H9 (cell line): ENCODE data around the gene CEP128. TPM values are rescaled to one million over a fixed set of nuclear protein-coding genes. Genes with fewer than 3 reads are reported as not detected.

Experiments used
- DNase-seq: peaks from one replicate; pipeline ENCODE4 v3.0.0-alpha.2; 2017
- H2AFZ ChIP-seq: one replicate; pipeline ENCODE4 v1.6.1; 2013; ENCODE audit warnings: mild to moderate bottlenecking, low read length, control low read depth, moderate library complexity
- H2AK5ac ChIP-seq: 2 replicates; pipeline ENCODE4 v1.6.1; 2013; ENCODE audit warnings: low read length, control low read depth, mixed read lengths; ENCODE audit not compliant: insufficient read length
- H2BK120ac ChIP-seq: one replicate; pipeline ENCODE4 v1.6.1; 2013; ENCODE audit warnings: low read depth, mild to moderate bottlenecking, low read length, control low read depth, inconsistent platforms; ENCODE audit not compliant: poor library complexity, severe bottlenecking
- H2BK12ac ChIP-seq: 2 replicates; pipeline ENCODE4 v1.6.1; 2013; ENCODE audit warnings: low read length, control low read depth, mixed read lengths, low read depth; ENCODE audit not compliant: insufficient read length
- H2BK15ac ChIP-seq: 2 replicates; pipeline ENCODE4 v1.6.1; 2013; ENCODE audit warnings: low read depth, low read length, control low read depth
- H2BK20ac ChIP-seq: one replicate; pipeline ENCODE4 v1.6.1; 2013; ENCODE audit warnings: low read depth, mild to moderate bottlenecking, low read length, control low read depth, inconsistent platforms; ENCODE audit not compliant: poor library complexity, severe bottlenecking
- H2BK5ac ChIP-seq: 2 replicates; pipeline ENCODE4 v1.6.1; 2013; ENCODE audit warnings: low read length, control low read depth, mixed read lengths; ENCODE audit not compliant: insufficient read length
- H3K14ac ChIP-seq: 2 replicates; pipeline ENCODE4 v1.6.1; 2013; ENCODE audit warnings: low read length, control low read depth; ENCODE audit not compliant: insufficient read depth
- H3K18ac ChIP-seq: 2 replicates; pipeline ENCODE4 v1.6.1; 2013; ENCODE audit warnings: low read depth, mild to moderate bottlenecking, mixed read lengths, low read length, control low read depth; ENCODE audit not compliant: insufficient read length
- H3K23ac ChIP-seq: 2 replicates; pipeline ENCODE4 v1.6.1; 2013; ENCODE audit warnings: low read length, control low read depth, mixed read lengths, low read depth; ENCODE audit not compliant: insufficient read length
- H3K23me2 ChIP-seq: 2 replicates; pipeline ENCODE4 v1.6.1; 2013; ENCODE audit warnings: low read depth, mild to moderate bottlenecking, mixed read lengths, low read length, control low read depth; ENCODE audit not compliant: insufficient read length, poor library complexity, severe bottlenecking
- H3K27ac ChIP-seq: 2 replicates; pipeline ENCODE4 v1.5.1; 2013; ENCODE audit warnings: low read length, control low read depth, mixed read lengths, low read depth; ENCODE audit not compliant: insufficient read length
- H3K27me3 ChIP-seq: 2 replicates; pipeline ENCODE4 v1.6.1; 2013; ENCODE audit warnings: low read length, control low read depth, inconsistent platforms; ENCODE audit not compliant: insufficient read depth
- H3K4ac ChIP-seq: 2 replicates; pipeline ENCODE4 v1.6.1; 2013; ENCODE audit warnings: low read depth, mild to moderate bottlenecking, control low read depth, inconsistent platforms, low read length, moderate library complexity
- H3K4me1 ChIP-seq: 2 replicates; pipeline ENCODE4 v1.6.1; 2013; ENCODE audit warnings: low read length, control low read depth, inconsistent platforms; ENCODE audit not compliant: insufficient read depth
- H3K4me2 ChIP-seq: 2 replicates; pipeline ENCODE4 v1.6.1; 2013; ENCODE audit warnings: low read length, control low read depth, mixed read lengths; ENCODE audit not compliant: insufficient read length, insufficient read depth
- H3K56ac ChIP-seq: 2 replicates; pipeline ENCODE4 v1.6.1; 2013; ENCODE audit warnings: low read depth, mild to moderate bottlenecking, mixed read lengths, low read length, control low read depth; ENCODE audit not compliant: insufficient read length
- H3K79me1 ChIP-seq: 2 replicates; pipeline ENCODE4 v1.6.1; 2013; ENCODE audit warnings: low read depth, mild to moderate bottlenecking, moderate library complexity, low read length, control low read depth, inconsistent platforms; ENCODE audit not compliant: insufficient read depth, poor library complexity, severe bottlenecking
- H3K79me2 ChIP-seq: 2 replicates; pipeline ENCODE4 v1.6.1; 2013; ENCODE audit warnings: low read length, control low read depth, inconsistent platforms; ENCODE audit not compliant: insufficient read depth
- H3K9ac ChIP-seq: 2 replicates; pipeline ENCODE4 v1.6.1; 2013; ENCODE audit warnings: low read length, control low read depth, mixed read lengths; ENCODE audit not compliant: insufficient read length; ENCODE audit errors: extremely low read depth
- H3K9me3 ChIP-seq: one replicate; pipeline ENCODE4 v1.6.1; 2013; ENCODE audit warnings: low read depth, low read length, inconsistent platforms; ENCODE audit not compliant: control insufficient read depth
- H3T11ph ChIP-seq: one replicate; pipeline ENCODE4 v1.6.1; 2013; ENCODE audit warnings: mild to moderate bottlenecking, low read length, control low read depth, inconsistent platforms
- H4K20me1 ChIP-seq: one replicate; pipeline ENCODE4 v1.6.1; 2013; ENCODE audit not compliant: control insufficient read depth, insufficient read length, insufficient read depth
- H4K5ac ChIP-seq: 2 replicates; pipeline ENCODE4 v1.6.1; 2013; ENCODE audit warnings: low read depth, mild to moderate bottlenecking, mixed read lengths, low read length, control low read depth; ENCODE audit not compliant: insufficient read length
- H4K8ac ChIP-seq: replicated peaks from 2 replicates; pipeline ENCODE4 v1.6.1; 2013; ENCODE audit warnings: low read length, control low read depth, mixed read lengths, low read depth; ENCODE audit not compliant: insufficient read length
- H4K91ac ChIP-seq: 2 replicates; pipeline ENCODE4 v1.6.1; 2013; ENCODE audit warnings: low read depth, mild to moderate bottlenecking, moderate library complexity, mixed read lengths, low read length, control low read depth; ENCODE audit not compliant: insufficient read length
- H3K27ac Mint-ChIP-seq, 3 experiments: 2 replicates in 2 of 3; 3 replicates in 1 of 3; pipeline ENCODE4 v1.8.0; 2020 to 2021; ENCODE audit warnings: mixed read lengths in 3 of 3, mild to moderate bottlenecking in 1 of 3, moderate library complexity in 1 of 3
- H3K27me3 Mint-ChIP-seq: 2 replicates; pipeline ENCODE4 v1.8.0; 2021; ENCODE audit warnings: low read depth, mild to moderate bottlenecking, moderate library complexity, mixed read lengths
- H3K36me3 Mint-ChIP-seq, 3 experiments: 2 replicates in 2 of 3; 3 replicates in 1 of 3; pipeline ENCODE4 v1.8.0; 2020 to 2021; ENCODE audit warnings: low read depth in 3 of 3, mixed read lengths in 3 of 3; ENCODE audit not compliant: insufficient read depth in 1 of 3
- H3K4me1 Mint-ChIP-seq, 2 experiments: 2 replicates each; pipeline ENCODE4 v1.8.0; 2020; ENCODE audit warnings: mixed read lengths in 2 of 2
- H3K4me3 Mint-ChIP-seq, 2 experiments: 2 replicates in 1 of 2; 3 replicates in 1 of 2; pipeline ENCODE4 v1.8.0; 2020 to 2021; ENCODE audit warnings: mild to moderate bottlenecking in 2 of 2, mixed read lengths in 2 of 2, moderate library complexity in 1 of 2
- H3K9me3 Mint-ChIP-seq, 2 experiments: 2 replicates in 1 of 2; 3 replicates in 1 of 2; pipeline ENCODE4 v1.8.0; 2020; ENCODE audit warnings: mild to moderate bottlenecking in 2 of 2, mixed read lengths in 2 of 2, moderate library complexity in 1 of 2
- WGBS: extraction: QIAGEN DNeasy Blood & Tissue Kit; methylation state at CpG from one replicate; pipeline ENCODE4 v1.1.7; 2013; ENCODE audit warnings: missing lambda C conversion rate, low lambda C conversion rate, mixed read lengths; ENCODE audit not compliant: insufficient read length; ENCODE audit errors: extremely low coverage; 5-methylcytosine and 5-hydroxymethylcytosine counted together
- total RNA-seq: library from RNA; stranded (reverse); gene quantifications from 2 replicates; pipeline ENCODE4 v1.2.1, GENCODE V29; 2021
- TF ChIP-seq, protein P1 (sequence below): fragments of 200-600 bp; sonication (generic); conservative IDR thresholded peaks from 3 replicates; pipeline ENCODE4 v1.8.0; 2021; ENCODE audit warnings: antibody characterized with exemption, mild to moderate bottlenecking

The CEP128 gene
- total RNA-seq, 1 experiment from 2014 or later: 16.3 TPM

DNA sequence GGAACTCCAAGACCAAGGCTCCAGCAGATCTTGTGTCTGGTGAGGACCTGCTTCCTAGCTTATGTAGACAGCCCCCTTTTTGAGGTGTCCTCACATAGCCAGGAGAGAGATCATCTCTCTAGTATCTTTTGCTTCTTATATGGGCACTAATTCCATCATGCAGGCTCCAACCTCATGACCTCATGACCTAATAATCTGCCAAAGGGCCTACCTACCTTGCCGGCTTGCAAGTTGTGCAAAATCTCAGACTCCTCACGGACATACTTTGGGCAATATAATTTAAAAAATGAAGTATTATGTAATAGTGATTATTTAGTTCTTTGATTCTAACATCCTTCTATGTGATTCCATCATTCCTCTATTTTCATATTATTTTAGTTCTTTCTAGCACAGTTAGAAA lies 397.2 kb downstream of the CEP128 start:
- Mint-ChIP-seq H3K9me3 (peaks cover 7 to 10% of the 10 kb centered on the region in 2 experiments; a peak in 4 of 5 replicates), H3K36me3 (peaks cover 0 to 10% (median 0%) of the 10 kb centered on the region in 3 experiments; a peak in 2 of 7 replicates), H3K27ac (no peak overlapping the region), H3K4me1 (no peaks in the 10 kb centered on the region), H3K4me3 (no peak overlapping the region), H3K27me3 (no peaks in the 10 kb centered on the region)
- DNase-seq: no peak
- no peaks in the 10 kb centered on the region for H3K27me3 ChIP-seq
- H4K91ac ChIP-seq: no peak overlapping the region
- H3K23ac ChIP-seq: no peak overlapping the region
- H3K79me1 ChIP-seq: no peaks in the 10 kb centered on the region
- H4K8ac ChIP-seq: no peak overlapping the region
- H3K9me3 ChIP-seq: no peaks in the 10 kb centered on the region
- no peak overlapping the region for H2AK5ac ChIP-seq
- no peak overlapping the region for H2BK120ac ChIP-seq
- H2BK15ac ChIP-seq: no peak overlapping the region
- WGBS: no CpG with 5 or more reads among the region's 2 CpGs
- H3K9ac ChIP-seq: no peak overlapping the region
- TF ChIP-seq, protein P1, sequence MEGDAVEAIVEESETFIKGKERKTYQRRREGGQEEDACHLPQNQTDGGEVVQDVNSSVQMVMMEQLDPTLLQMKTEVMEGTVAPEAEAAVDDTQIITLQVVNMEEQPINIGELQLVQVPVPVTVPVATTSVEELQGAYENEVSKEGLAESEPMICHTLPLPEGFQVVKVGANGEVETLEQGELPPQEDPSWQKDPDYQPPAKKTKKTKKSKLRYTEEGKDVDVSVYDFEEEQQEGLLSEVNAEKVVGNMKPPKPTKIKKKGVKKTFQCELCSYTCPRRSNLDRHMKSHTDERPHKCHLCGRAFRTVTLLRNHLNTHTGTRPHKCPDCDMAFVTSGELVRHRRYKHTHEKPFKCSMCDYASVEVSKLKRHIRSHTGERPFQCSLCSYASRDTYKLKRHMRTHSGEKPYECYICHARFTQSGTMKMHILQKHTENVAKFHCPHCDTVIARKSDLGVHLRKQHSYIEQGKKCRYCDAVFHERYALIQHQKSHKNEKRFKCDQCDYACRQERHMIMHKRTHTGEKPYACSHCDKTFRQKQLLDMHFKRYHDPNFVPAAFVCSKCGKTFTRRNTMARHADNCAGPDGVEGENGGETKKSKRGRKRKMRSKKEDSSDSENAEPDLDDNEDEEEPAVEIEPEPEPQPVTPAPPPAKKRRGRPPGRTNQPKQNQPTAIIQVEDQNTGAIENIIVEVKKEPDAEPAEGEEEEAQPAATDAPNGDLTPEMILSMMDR: no peak
- no peaks in the 10 kb centered on the region for H3K79me2 ChIP-seq
- H3K4me2 ChIP-seq: no peak overlapping the region
- no peaks in the 10 kb centered on the region for H3K23me2 ChIP-seq
- H4K20me1 ChIP-seq: no peaks in the 10 kb centered on the region
- H2AFZ ChIP-seq: no peak overlapping the region
- H3T11ph ChIP-seq: no peak overlapping the region
- H4K5ac ChIP-seq: no peak overlapping the region
- no peak overlapping the region for H3K27ac ChIP-seq
- H3K14ac ChIP-seq: no peak overlapping the region
- no peak overlapping the region for H3K56ac ChIP-seq
- no peak overlapping the region for H2BK12ac ChIP-seq
- no peak overlapping the region for H2BK5ac ChIP-seq
- no peak overlapping the region for H2BK20ac ChIP-seq
- no peak overlapping the region for H3K18ac ChIP-seq
- no peak overlapping the region for H3K4ac ChIP-seq
- no peaks in the 10 kb centered on the region for H3K4me1 ChIP-seq
